SH-SY5Y (cell line): ENCODE measurements around the gene OCA2.

Experiments
- GATA2 ChIP-seq: IDR thresholded peaks from 2 replicates; pipeline ENCODE4 v1.6.1; 2011; ENCODE audit warnings: mild to moderate bottlenecking, low read depth, low read length
- GATA3 ChIP-seq: IDR thresholded peaks from 2 replicates; pipeline ENCODE4 v1.6.1; 2011; ENCODE audit warnings: low read depth, mild to moderate bottlenecking, low read length, moderate library complexity

Gene OCA2

GRCh38 chr15:28018291-28019044 is 80.6 kb downstream of the OCA2 start:
- no peak for TF ChIP-seq GATA3

- TF ChIP-seq GATA3 (no peak), GATA2 (no peak)
Observed at GRCh38 chr15:28017423-28017924, 81.6 kb downstream of the OCA2 start.

- no peak for TF ChIP-seq GATA3
- no peak for TF ChIP-seq GATA2
Observed at GRCh38 chr15:28015855-28016254, 83.3 kb downstream of the OCA2 start.

DNA sequence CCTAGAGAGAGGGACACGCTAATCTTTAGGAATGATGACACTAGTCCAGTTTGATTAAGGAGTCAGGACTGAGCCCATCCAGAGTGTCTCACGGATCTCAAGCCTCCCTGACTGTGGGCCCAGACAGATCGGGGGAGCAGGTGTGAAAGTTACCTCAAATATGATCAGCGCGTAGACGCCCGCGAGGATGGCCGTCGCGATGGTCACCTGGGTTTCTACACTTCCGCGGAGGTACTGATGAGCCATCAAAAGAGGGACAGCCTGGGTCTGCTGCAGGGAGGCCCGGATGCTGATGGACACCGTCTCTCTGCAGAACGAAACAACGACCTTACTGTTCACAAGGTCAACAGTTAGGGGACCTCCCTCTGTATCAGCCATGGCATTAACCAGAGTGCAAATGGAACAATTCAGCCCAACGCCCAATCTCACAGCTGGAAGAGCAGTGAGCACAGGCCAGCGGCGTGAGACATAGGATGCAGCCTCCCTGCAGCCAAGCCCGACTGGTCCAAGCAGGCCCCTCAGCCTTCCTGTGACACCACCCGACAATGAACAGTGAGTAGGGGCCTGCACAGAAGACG is 84.4 kb downstream of the OCA2 start:
- TF ChIP-seq GATA3 (no peak), GATA2 (no peak)

GRCh38 chr15:28013976-28014375 is 85.1 kb downstream of the OCA2 start:
- TF ChIP-seq GATA3 (no peak), GATA2 (no peak)

DNA sequence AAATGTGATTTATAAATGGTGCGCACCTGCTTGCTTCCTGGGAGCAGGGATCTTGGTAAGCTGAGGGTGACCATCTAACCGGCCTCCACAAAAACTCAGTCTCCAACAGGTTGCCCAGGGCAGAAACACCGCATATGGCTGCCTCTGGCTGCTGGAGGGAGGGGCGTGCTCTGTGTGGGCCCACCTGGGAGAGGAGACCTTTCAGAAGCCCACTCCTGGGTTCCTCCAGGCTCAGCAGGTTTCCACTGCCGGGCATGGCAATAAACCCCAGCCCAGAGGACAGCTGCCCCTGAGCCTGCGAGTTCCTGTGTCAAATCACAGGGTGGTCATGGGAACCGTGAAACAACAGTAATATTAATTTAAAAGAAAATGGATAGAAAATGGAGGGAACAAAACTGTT is 85.6 kb downstream of the OCA2 start:
- TF ChIP-seq GATA2: no peak

DNA sequence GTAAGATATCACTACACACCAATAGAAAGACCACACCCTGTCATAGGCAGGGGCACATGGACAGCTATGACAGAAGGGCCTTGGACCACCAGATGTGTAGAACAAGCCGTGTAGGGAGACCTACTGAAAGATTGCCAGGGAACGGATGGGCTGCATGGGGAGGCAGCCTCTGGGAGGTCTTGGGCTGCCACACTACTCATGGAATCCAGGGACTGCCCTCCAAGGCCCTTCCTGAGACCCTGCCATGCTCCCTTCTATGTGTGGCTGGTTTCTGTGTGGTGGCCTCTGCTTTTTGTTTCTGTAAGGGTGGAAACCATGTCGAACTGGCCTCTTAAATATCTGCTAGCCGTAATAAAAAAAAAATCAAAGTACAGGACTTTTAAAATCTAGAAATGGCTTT is 86.9 kb downstream of the OCA2 start:
- TF ChIP-seq GATA2 (no peak), GATA3 (no peak)

- TF ChIP-seq GATA2 (no peak), GATA3 (no peak)
Observed at GRCh38 chr15:28006116-28006905, 92.8 kb downstream of the OCA2 start.

DNA sequence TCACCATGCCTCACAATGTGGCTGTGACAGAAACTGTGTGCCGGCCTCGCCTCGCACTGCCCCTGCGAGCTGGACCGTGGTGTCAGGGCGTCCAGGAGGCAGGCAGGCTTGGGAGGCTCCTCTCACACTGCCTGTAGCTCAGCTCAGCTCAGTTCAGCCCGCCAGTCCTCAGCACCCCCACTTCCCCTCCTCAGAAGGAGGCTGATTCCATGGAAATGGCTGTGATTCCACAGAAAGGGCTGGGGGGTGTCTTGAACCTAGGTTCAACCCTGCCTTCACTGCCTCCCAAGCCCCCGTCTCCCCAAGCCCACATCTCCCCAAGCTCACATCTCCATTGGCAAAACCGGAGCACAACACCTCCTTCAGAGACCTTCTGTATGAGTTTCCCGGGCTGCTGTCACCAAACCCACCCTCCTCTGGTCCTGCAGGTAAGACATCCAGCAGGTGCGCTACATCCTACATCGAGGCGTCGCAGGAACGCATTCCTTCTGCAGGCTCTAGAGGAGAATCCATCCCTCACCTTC is 94.0 kb downstream of the OCA2 start:
- no peak for TF ChIP-seq GATA3
- no peak for TF ChIP-seq GATA2

- TF ChIP-seq GATA2 (no peak), GATA3 (no peak)
Observed at GRCh38 chr15:28004143-28005003, 94.7 kb downstream of the OCA2 start.

DNA sequence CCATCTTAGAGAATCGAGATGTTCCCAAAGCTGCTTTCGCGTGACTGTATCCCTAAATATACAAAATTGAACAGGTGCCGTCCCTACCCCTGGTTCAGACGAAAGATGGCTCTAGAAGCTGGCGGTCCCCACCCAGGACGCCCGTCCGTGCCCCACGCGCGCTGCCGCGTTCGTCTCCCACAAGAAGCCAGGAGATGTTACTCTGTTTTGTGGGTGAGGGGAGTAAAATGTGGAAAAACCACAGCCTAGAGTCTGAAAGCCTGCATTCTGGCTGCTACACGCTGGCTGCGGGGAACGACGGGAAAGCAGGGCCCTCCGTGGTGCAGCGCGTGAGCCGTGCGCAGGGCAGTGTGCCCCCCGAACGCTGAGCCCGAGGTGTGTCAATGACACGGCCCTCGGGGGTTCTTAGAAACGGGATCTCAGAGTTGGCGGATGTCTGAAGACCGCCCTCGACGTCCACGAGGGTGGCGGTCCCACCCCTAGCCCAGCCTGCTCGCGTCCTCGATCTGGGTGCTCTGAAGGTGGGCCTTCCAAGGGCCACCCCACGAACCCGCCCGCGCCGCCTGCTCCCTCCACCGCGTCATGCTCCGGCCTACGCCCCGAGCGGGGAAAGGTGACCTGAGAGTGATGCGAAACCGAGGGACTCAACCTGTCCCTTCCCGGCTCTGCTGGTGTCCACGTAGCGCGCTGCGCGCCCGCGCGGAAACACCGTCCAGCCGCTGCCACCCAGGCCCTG is 95.6 kb downstream of the OCA2 start:
- TF ChIP-seq GATA2 (no peak), GATA3 (no peak)

DNA sequence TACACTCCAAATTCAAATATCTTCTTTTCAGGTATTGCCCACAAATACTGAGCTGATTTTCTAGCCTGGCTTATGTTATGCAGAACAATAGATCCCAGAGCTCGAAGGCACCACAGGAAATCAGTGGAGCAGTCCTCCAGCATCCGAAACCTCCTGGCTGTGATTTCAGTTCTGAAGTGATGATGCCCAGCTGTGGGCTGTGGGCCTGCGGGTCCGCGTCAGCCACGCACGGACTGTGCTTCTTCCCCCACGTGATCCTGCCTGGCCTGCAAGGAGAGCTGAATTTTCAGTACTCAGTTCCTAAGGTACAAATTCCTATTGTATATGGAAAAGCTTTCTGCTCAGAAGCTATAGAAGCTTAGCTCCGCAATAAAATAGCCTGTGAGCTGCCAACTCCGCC is 96.2 kb downstream of the OCA2 start:
- TF ChIP-seq GATA2 (no peak), GATA3 (no peak)
